ENCODE measurements around the gene CKAP2.
"Not testable (repeated sequence)": the region's sequence is repeated elsewhere in the genome, so short reads cannot be mapped to it uniquely, and the experiment has no call there.

Gene CKAP2

GRCh38 chr13:52497979-52498378, 42.7 kb downstream of the CKAP2 start:
- H3K4me3 ChIP-seq (ENCODE audit: low read length); H3K36me3 ChIP-seq (ENCODE audit: insufficient read depth, low read length); H3K9ac ChIP-seq (ENCODE audit: low read depth, low read length); H3K4me1 ChIP-seq (ENCODE audit: insufficient read depth, low read length); H3K9me3 ChIP-seq (ENCODE audit: insufficient read depth, low read depth, low read length); H3K27ac ChIP-seq (ENCODE audit: low read depth, low read length); H3K27me3 ChIP-seq (ENCODE audit: insufficient read depth, low read length): not testable (repeated sequence)
- WGBS: 92% methylated on average over 2 of the region's 3 CpGs

GRCh38 chr13:52502277-52502676, 47.0 kb downstream of the CKAP2 start:
- not testable (repeated sequence) for H3K27ac ChIP-seq (ENCODE audit: low read depth, low read length); H3K4me1 ChIP-seq (ENCODE audit: insufficient read depth, low read length); H3K9ac ChIP-seq (ENCODE audit: low read depth, low read length); H3K36me3 ChIP-seq (ENCODE audit: insufficient read depth, low read length); H3K27me3 ChIP-seq (ENCODE audit: insufficient read depth, low read length); H3K4me3 ChIP-seq (ENCODE audit: low read length); H3K9me3 ChIP-seq (ENCODE audit: insufficient read depth, low read depth, low read length)
- 83% methylated on average over 7 of the region's 7 CpGs for WGBS

GRCh38 chr13:52505843-52506242, 50.6 kb downstream of the CKAP2 start:
- H3K27ac ChIP-seq (ENCODE audit: low read depth, low read length); H3K4me3 ChIP-seq (ENCODE audit: low read length); H3K4me1 ChIP-seq (ENCODE audit: insufficient read depth, low read length); H3K36me3 ChIP-seq (ENCODE audit: insufficient read depth, low read length); H3K9me3 ChIP-seq (ENCODE audit: insufficient read depth, low read depth, low read length); H3K9ac ChIP-seq (ENCODE audit: low read depth, low read length); H3K27me3 ChIP-seq (ENCODE audit: insufficient read depth, low read length): not testable (repeated sequence)
- no CpG with 5 or more reads among the region's 1 CpG for WGBS

- WGBS: no CpG with 5 or more reads among the region's 6 CpGs
- not testable (repeated sequence) for H3K9me3 ChIP-seq (ENCODE audit: insufficient read depth, low read depth, low read length); H3K36me3 ChIP-seq (ENCODE audit: insufficient read depth, low read length); H3K27me3 ChIP-seq (ENCODE audit: insufficient read depth, low read length); H3K4me1 ChIP-seq (ENCODE audit: insufficient read depth, low read length); H3K4me3 ChIP-seq (ENCODE audit: low read length); H3K27ac ChIP-seq (ENCODE audit: low read depth, low read length); H3K9ac ChIP-seq (ENCODE audit: low read depth, low read length)
Measured at GRCh38 chr13:52509532-52509931, 54.3 kb downstream of the CKAP2 start.

GRCh38 chr13:52510221-52510797, 55.0 kb downstream of the CKAP2 start:
- H3K4me3 ChIP-seq (ENCODE audit: low read length); H3K27me3 ChIP-seq (ENCODE audit: insufficient read depth, low read length); H3K27ac ChIP-seq (ENCODE audit: low read depth, low read length); H3K4me1 ChIP-seq (ENCODE audit: insufficient read depth, low read length); H3K9me3 ChIP-seq (ENCODE audit: insufficient read depth, low read depth, low read length); H3K36me3 ChIP-seq (ENCODE audit: insufficient read depth, low read length); H3K9ac ChIP-seq (ENCODE audit: low read depth, low read length): not testable (repeated sequence)
- 89% methylated on average over 2 of the region's 3 CpGs for WGBS

- not testable (repeated sequence) for H3K36me3 ChIP-seq (ENCODE audit: insufficient read depth, low read length); H3K27me3 ChIP-seq (ENCODE audit: insufficient read depth, low read length); H3K4me3 ChIP-seq (ENCODE audit: low read length); H3K9ac ChIP-seq (ENCODE audit: low read depth, low read length); H3K27ac ChIP-seq (ENCODE audit: low read depth, low read length); H3K4me1 ChIP-seq (ENCODE audit: insufficient read depth, low read length); H3K9me3 ChIP-seq (ENCODE audit: insufficient read depth, low read depth, low read length)
- 100% methylated on average over 4 of the region's 4 CpGs for WGBS
Measured at GRCh38 chr13:52511598-52511997, 56.3 kb downstream of the CKAP2 start.

GRCh38 chr13:52513957-52514596, 58.8 kb downstream of the CKAP2 start:
- H3K4me3 ChIP-seq (ENCODE audit: low read length); H3K27ac ChIP-seq (ENCODE audit: low read depth, low read length); H3K36me3 ChIP-seq (ENCODE audit: insufficient read depth, low read length); H3K9ac ChIP-seq (ENCODE audit: low read depth, low read length); H3K27me3 ChIP-seq (ENCODE audit: insufficient read depth, low read length); H3K9me3 ChIP-seq (ENCODE audit: insufficient read depth, low read depth, low read length); H3K4me1 ChIP-seq (ENCODE audit: insufficient read depth, low read length): not testable (repeated sequence)
- WGBS: 72% methylated on average over 2 of the region's 6 CpGs

- not testable (repeated sequence) for H3K36me3 ChIP-seq (ENCODE audit: insufficient read depth, low read length); H3K4me3 ChIP-seq (ENCODE audit: low read length); H3K4me1 ChIP-seq (ENCODE audit: insufficient read depth, low read length); H3K27ac ChIP-seq (ENCODE audit: low read depth, low read length); H3K9ac ChIP-seq (ENCODE audit: low read depth, low read length); H3K27me3 ChIP-seq (ENCODE audit: insufficient read depth, low read length); H3K9me3 ChIP-seq (ENCODE audit: insufficient read depth, low read depth, low read length)
- WGBS: no CpG with 5 or more reads among the region's 6 CpGs
Measured at GRCh38 chr13:52523323-52523722, 68.0 kb downstream of the CKAP2 start.
